ENCODE results near the gene GPATCH8.

- TF ChIP-seq CTCF (IDR thresholded peaks at IDR 0.05) (peak; percentile 59 to 81 (median 66)), POLR2A (IDR thresholded peaks at IDR 0.05) (no peak)
Measured at GRCh38 chr17:44350733-44351226, 152.4 kb downstream of the GPATCH8 start.

Measured in esophagus squamous epithelium (tissue), 4 donors.